MM.1S (cell line): Measurements from ENCODE around the gene SDF4.

Experiments
- CTCF ChIP-seq: fragments of 300-600 bp; sonication (generic); IDR thresholded peaks from 2 replicates; pipeline ENCODE4 v1.5.1; 2016; ENCODE audit warnings: antibody characterized with exemption, low read length, mixed read lengths
- EZH2 ChIP-seq: fragments of 300-600 bp; sonication (generic); optimal IDR thresholded peaks from 2 replicates; pipeline ENCODE3; 2017; ENCODE audit warnings: low read depth, mild to moderate bottlenecking, antibody characterized with exemption, low read length, mixed read lengths
- EZH2phosphoT487 ChIP-seq: fragments of 300-600 bp; sonication (generic); IDR thresholded peaks from 2 replicates; pipeline ENCODE4 v1.6.1; 2018; ENCODE audit warnings: antibody characterized with exemption, low read length

- TF ChIP-seq CTCF: no peak
- no peak for TF ChIP-seq EZH2
- no peak for TF ChIP-seq EZH2phosphoT487
Measured at GRCh38 chr1:1179346-1179982, 52.3 kb downstream of the SDF4 start.
